Measurements from ENCODE around the gene BDH1.

DNA sequence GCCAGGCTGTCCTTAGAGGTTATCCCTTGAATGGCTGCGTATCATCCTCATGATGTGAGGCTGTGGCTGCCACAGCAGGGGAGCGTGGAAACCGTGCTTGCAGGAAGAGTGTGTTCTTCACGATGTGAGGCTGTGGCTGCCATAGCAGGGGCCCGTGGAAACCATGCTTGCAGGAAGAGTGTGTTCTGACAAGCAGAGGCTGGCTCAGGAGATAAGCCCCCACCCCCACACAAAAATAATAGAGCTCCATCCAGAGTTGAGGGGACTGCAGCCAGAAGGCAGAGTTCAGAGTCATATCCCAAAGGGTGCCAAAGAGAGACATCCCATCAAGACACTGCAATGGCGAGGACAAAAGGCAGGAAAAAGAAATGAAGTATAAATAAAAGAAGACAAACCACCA is 22.6 kb upstream of the BDH1 start:
- TF ChIP-seq, protein P1, sequence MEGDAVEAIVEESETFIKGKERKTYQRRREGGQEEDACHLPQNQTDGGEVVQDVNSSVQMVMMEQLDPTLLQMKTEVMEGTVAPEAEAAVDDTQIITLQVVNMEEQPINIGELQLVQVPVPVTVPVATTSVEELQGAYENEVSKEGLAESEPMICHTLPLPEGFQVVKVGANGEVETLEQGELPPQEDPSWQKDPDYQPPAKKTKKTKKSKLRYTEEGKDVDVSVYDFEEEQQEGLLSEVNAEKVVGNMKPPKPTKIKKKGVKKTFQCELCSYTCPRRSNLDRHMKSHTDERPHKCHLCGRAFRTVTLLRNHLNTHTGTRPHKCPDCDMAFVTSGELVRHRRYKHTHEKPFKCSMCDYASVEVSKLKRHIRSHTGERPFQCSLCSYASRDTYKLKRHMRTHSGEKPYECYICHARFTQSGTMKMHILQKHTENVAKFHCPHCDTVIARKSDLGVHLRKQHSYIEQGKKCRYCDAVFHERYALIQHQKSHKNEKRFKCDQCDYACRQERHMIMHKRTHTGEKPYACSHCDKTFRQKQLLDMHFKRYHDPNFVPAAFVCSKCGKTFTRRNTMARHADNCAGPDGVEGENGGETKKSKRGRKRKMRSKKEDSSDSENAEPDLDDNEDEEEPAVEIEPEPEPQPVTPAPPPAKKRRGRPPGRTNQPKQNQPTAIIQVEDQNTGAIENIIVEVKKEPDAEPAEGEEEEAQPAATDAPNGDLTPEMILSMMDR (IDR thresholded peaks at IDR 0.05): no peak
- no peak for TF ChIP-seq POLR2A (IDR thresholded peaks at IDR 0.05)

All from Peyer's patch (tissue), 4 donors.